H1 (cell line): ENCODE data around the gene EEIG1. TPM values are rescaled to one million over a fixed set of nuclear protein-coding genes. Genes with fewer than 3 reads are reported as not detected.

Experiments used
- CTCF ChIA-PET: fragments of 300-600 bp; sonication (Branson Sonifier 250); formaldehyde crosslinking; loops from one replicate; lab custom pipeline; 2021; ENCODE audit not compliant: partially characterized antibody; lab: Charles Lee
- POLR2A ChIA-PET: fragments of 300-600 bp; sonication (Branson Sonifier 250); formaldehyde crosslinking; loops from one replicate; lab custom pipeline; 2021; ENCODE audit warnings: inconsistent platforms; ENCODE audit not compliant: partially characterized antibody; lab: Charles Lee
- DNase-seq, 2 experiments: peaks; one replicate each; pipeline versions ENCODE4 v3.0.0 to v3.0.0-alpha.2; 2010 to 2022; ENCODE audit warnings: low spot score in 2 of 2, low read depth in 1 of 2, mixed read lengths in 1 of 2
- FAIRE-seq: peaks from 2 replicates; lab custom pipeline; 2011; peaks lifted over from hg19 to GRCh38; lab: Jason Lieb, UNC
- H2AFZ ChIP-seq: 2 replicates; pipeline ENCODE4 v1.8.1; 2012; ENCODE audit warnings: low read length, inconsistent platforms
- H2AK5ac ChIP-seq: 2 replicates; pipeline ENCODE4 v1.6.1; 2013; ENCODE audit warnings: low read depth, low read length
- H2BK120ac ChIP-seq: replicated peaks from 2 replicates; pipeline ENCODE3; 2013; ENCODE audit warnings: low read depth, low read length, inconsistent platforms
- H2BK12ac ChIP-seq: 2 replicates; pipeline ENCODE4 v1.6.1; 2013; ENCODE audit warnings: low read depth, low read length
- H2BK15ac ChIP-seq: 2 replicates; pipeline ENCODE4 v1.6.1; 2013; ENCODE audit warnings: low read length
- H2BK20ac ChIP-seq: 2 replicates; pipeline ENCODE4 v1.6.1; 2013; ENCODE audit warnings: low read length
- H2BK5ac ChIP-seq: 2 replicates; pipeline ENCODE4 v1.6.1; 2013; ENCODE audit warnings: low read depth, low read length
- H3K14ac ChIP-seq: 2 replicates; pipeline ENCODE4 v1.6.1; 2013; ENCODE audit warnings: inconsistent platforms; ENCODE audit not compliant: insufficient read length
- H3K18ac ChIP-seq: 2 replicates; pipeline ENCODE4 v1.6.1; 2013; ENCODE audit warnings: low read length; ENCODE audit errors: extremely low read depth
- H3K23ac ChIP-seq: 2 replicates; pipeline ENCODE4 v1.6.1; 2013; ENCODE audit warnings: inconsistent platforms; ENCODE audit not compliant: insufficient read length
- H3K23me2 ChIP-seq: 2 replicates; pipeline ENCODE4 v1.6.1; 2013; ENCODE audit warnings: low read depth, low read length
- H3K27ac ChIP-seq: 2 replicates; pipeline ENCODE4 v1.6.1; 2011; ENCODE audit warnings: low read depth, low read length, inconsistent platforms
- H3K27me3 ChIP-seq, 4 experiments: replicated peaks in 1 of 4; 1 replicate in 1 of 4; 2 replicates in 3 of 4; pipeline versions ENCODE4 v1.6.1 to v1.8.1; 2011 to 2013; ENCODE audit warnings: low read length in 3 of 4, mild to moderate bottlenecking in 3 of 4, inconsistent platforms in 2 of 4, mixed read lengths in 2 of 4, moderate library complexity in 1 of 4; ENCODE audit not compliant: control insufficient read depth in 3 of 4, insufficient read depth in 3 of 4; ENCODE audit errors: extremely low read depth in 1 of 4
- H3K36me3 ChIP-seq, 4 experiments: 2 replicates each; pipeline versions ENCODE4 v1.6.1 to v1.8.1; 2011 to 2013; ENCODE audit warnings: mild to moderate bottlenecking in 4 of 4, low read length in 3 of 4, moderate library complexity in 2 of 4, control low read depth in 1 of 4, inconsistent platforms in 1 of 4; ENCODE audit not compliant: insufficient read depth in 4 of 4, control insufficient read depth in 2 of 4
- H3K4ac ChIP-seq: replicated peaks from 2 replicates; pipeline ENCODE3; 2013; ENCODE audit warnings: low read length, low read depth, mixed read lengths, inconsistent platforms; ENCODE audit not compliant: insufficient read length
- H3K4me1 ChIP-seq, 4 experiments: replicated peaks in 1 of 4; 1 replicate in 1 of 4; 2 replicates in 3 of 4; pipeline versions ENCODE4 v1.6.1 to v1.8.1; 2011 to 2013; ENCODE audit warnings: low read length in 3 of 4, inconsistent platforms in 2 of 4, mixed read lengths in 1 of 4; ENCODE audit not compliant: insufficient read depth in 4 of 4, control insufficient read depth in 3 of 4
- H3K4me2 ChIP-seq, 2 experiments: 2 replicates each; pipeline versions ENCODE4 v1.6.1 to v1.8.1; 2011 to 2013; ENCODE audit warnings: low read depth in 2 of 2, low read length in 2 of 2, control low read depth in 1 of 2, inconsistent platforms in 1 of 2, mild to moderate bottlenecking in 1 of 2; ENCODE audit not compliant: insufficient read depth in 1 of 2
- H3K4me3 ChIP-seq, 4 experiments: fragments of 200-600, 300-600 bp in 1 of 4; sonication (generic), shearing (Covaris generic), sonication (Bioruptor Twin) in 1 of 4; 2 replicates each; pipeline versions ENCODE4 v1.5.1 to v1.8.1; 2011 to 2016; ENCODE audit warnings: low read length in 4 of 4, low read depth in 3 of 4, control low read depth in 2 of 4, inconsistent platforms in 2 of 4, mild to moderate bottlenecking in 2 of 4, mixed read lengths in 1 of 4, moderate library complexity in 1 of 4; ENCODE audit not compliant: insufficient read depth in 2 of 4; ENCODE audit errors: extremely low read depth in 1 of 4
- H3K56ac ChIP-seq: replicated peaks from 2 replicates; pipeline ENCODE3; 2013; ENCODE audit warnings: low read depth, mild to moderate bottlenecking, mixed read lengths, low read length, inconsistent platforms; ENCODE audit not compliant: insufficient read length
- H3K79me1 ChIP-seq: 2 replicates; pipeline ENCODE4 v1.6.1; 2013; ENCODE audit warnings: low read depth, low read length, control low read depth
- H3K79me2 ChIP-seq, 2 experiments: 2 replicates each; pipeline versions ENCODE4 v1.6.1 to v1.8.1; 2012 to 2013; ENCODE audit warnings: low read length in 2 of 2, mild to moderate bottlenecking in 2 of 2, inconsistent platforms in 1 of 2; ENCODE audit not compliant: insufficient read depth in 2 of 2, control insufficient read depth in 1 of 2
- H3K9ac ChIP-seq, 4 experiments: replicated peaks in 1 of 4; 1 replicate in 1 of 4; 2 replicates in 3 of 4; pipeline versions ENCODE4 v1.6.1 to v1.8.1; 2011 to 2013; ENCODE audit warnings: low read depth in 3 of 4, low read length in 3 of 4, control low read depth in 2 of 4, mild to moderate bottlenecking in 2 of 4, moderate library complexity in 2 of 4, inconsistent platforms in 1 of 4; ENCODE audit errors: extremely low read depth in 1 of 4
- H3K9me3 ChIP-seq, 2 experiments: 2 replicates each; pipeline versions ENCODE4 v1.6.1 to v1.8.1; 2012 to 2013; ENCODE audit warnings: mild to moderate bottlenecking in 2 of 2, moderate library complexity in 2 of 2, control low read depth in 1 of 2, inconsistent platforms in 1 of 2, low read depth in 1 of 2, low read length in 1 of 2, mixed read lengths in 1 of 2; ENCODE audit not compliant: insufficient read depth in 2 of 2
- H4K20me1 ChIP-seq, 2 experiments: replicated peaks in 1 of 2; 2 replicates each; pipeline versions ENCODE3 to v1.8.1; 2011 to 2013; ENCODE audit warnings: inconsistent platforms in 2 of 2, low read length in 2 of 2, mild to moderate bottlenecking in 1 of 2; ENCODE audit not compliant: insufficient read depth in 2 of 2, control insufficient read depth in 1 of 2
- H4K5ac ChIP-seq: 2 replicates; pipeline ENCODE4 v1.6.1; 2013; ENCODE audit warnings: low read length, low read depth, mixed read lengths, inconsistent platforms; ENCODE audit not compliant: insufficient read length
- H4K8ac ChIP-seq: 2 replicates; pipeline ENCODE4 v1.8.0; 2013; ENCODE audit warnings: mild to moderate bottlenecking, moderate library complexity, low read length, inconsistent platforms; ENCODE audit not compliant: insufficient read depth; ENCODE audit errors: extremely low read depth
- H4K91ac ChIP-seq: replicated peaks from 2 replicates; pipeline ENCODE3; 2013; ENCODE audit warnings: low read length, mixed read lengths, inconsistent platforms; ENCODE audit not compliant: insufficient read length
- HDAC2 ChIP-seq, 2 experiments: fragments of 300-600 bp in 1 of 2; sonication (generic) in 1 of 2; IDR thresholded peaks; 2 replicates each; pipeline ENCODE4 v1.6.1; 2011 to 2012; ENCODE audit warnings: low read depth in 2 of 2, low read length in 2 of 2, mild to moderate bottlenecking in 2 of 2, moderate library complexity in 2 of 2, borderline replicate concordance in 1 of 2, inconsistent platforms in 1 of 2
- JUND ChIP-seq: IDR thresholded peaks from 2 replicates; pipeline ENCODE4 v1.6.1; 2011; ENCODE audit warnings: mild to moderate bottlenecking, improper control_type of control experiment, low read length
- POLR2AphosphoS5 ChIP-seq: IDR thresholded peaks from 2 replicates; pipeline ENCODE4 v1.6.1; 2011; ENCODE audit warnings: low read depth, low read length
- RNF2 ChIP-seq: fragments of 200-900, 300-1000 bp; sonication (generic); IDR thresholded peaks from 2 replicates; pipeline ENCODE4 v1.7.1; 2016; ENCODE audit warnings: borderline replicate concordance, low read depth, mild to moderate bottlenecking, antibody characterized with exemption, low read length; ENCODE audit not compliant: poor library complexity, severe bottlenecking; ENCODE audit errors: missing control alignments
- TEAD4 ChIP-seq: IDR thresholded peaks from 2 replicates; pipeline ENCODE4 v1.6.1; 2012; ENCODE audit warnings: low read depth, low read length, inconsistent platforms, mixed read lengths
- WGBS, 2 experiments: shearing (Covaris generic) in 1 of 2; methylation state at CpG; one replicate each; pipeline versions ENCODE4 v1.1.6 to v1.1.7; 2013 to 2015; ENCODE audit warnings: low lambda C conversion rate in 2 of 2, mixed read lengths in 2 of 2, inconsistent platforms in 1 of 2, low coverage in 1 of 2, missing lambda C conversion rate in 1 of 2; ENCODE audit not compliant: insufficient replicate concordance in 2 of 2, insufficient coverage in 1 of 2, insufficient read length in 1 of 2; ENCODE audit errors: extremely low coverage in 1 of 2, missing lambda C conversion rate in 1 of 2; 5-methylcytosine and 5-hydroxymethylcytosine counted together
- polyA plus RNA-seq, 7 experiments: library from polyadenylated mRNA; depleted of rRNA in 3 of 7; stranded (reverse) in 5 of 7; unstranded in 2 of 7; fragments of >200 nt in 5 of 7; fragments of 200-250 nt in 2 of 7; gene quantifications; 1 replicate in 5 of 7; 2 replicates in 1 of 7; 4 replicates in 1 of 7; pipeline versions ENCODE4 v1.2.1 to v1.2.3, GENCODE V29; 2011 to 2013; ENCODE audit warnings: missing spikeins in 2 of 7, mixed read lengths in 2 of 7
- total RNA-seq: library from RNA; stranded (reverse); fragmentation: NEBNext Ultra II Directional; extraction: Animal tissue kit (Norgen Biotek cat#: 25700); gene quantifications from 2 replicates; pipeline ENCODE4 v1.2.1, GENCODE V29; 2021

Gene EEIG1
- total and polyA plus RNA-seq, 2 of the 8 experiments (the other 6 are each of a cell fraction or from before 2014, with no cell fraction given): 29.8 to 50.8 TPM

GRCh38 chr9:127974001-127974768 lies 6.6 kb downstream of the EEIG1 start:
- no peak overlapping the region for H4K5ac ChIP-seq
- peak overlapping the region; percentile 92; the same call in 1 of the 2 replicates for H2BK15ac ChIP-seq
- TF ChIP-seq HDAC2 (IDR thresholded peaks at IDR 0.05; ENCODE audit: borderline replicate concordance in 1 of 2, low read depth in 2 of 2, low read length in 2 of 2): no peak
- 0 out of 2 replicates have a peak, but pooled peaks have one; percentile 15 for TF ChIP-seq POLR2AphosphoS5
- no peak for TF ChIP-seq JUND
- no peak for TF ChIP-seq TEAD4
- TF ChIP-seq RNF2: no peak
- TF ChIP-seq, all 59 proteins: peak for 1
- no peak overlapping the region for H3K14ac ChIP-seq
- peak overlapping the region; percentile 47; the same call in 1 of the 2 replicates for H2AK5ac ChIP-seq
- no peaks in the 10 kb centered on the region for H3K9me3 ChIP-seq
- H2BK12ac ChIP-seq: 0 out of 2 replicates have a peak overlapping the region, but pooled peaks have one; percentile 27
- H3K9ac ChIP-seq: no peak overlapping the region
- no peaks in the 10 kb centered on the region for H3K36me3 ChIP-seq
- peaks cover 5% of the 10 kb centered on the region; the same call in 1 of the 2 replicates for H3K23me2 ChIP-seq
- no peak overlapping the region for H3K4ac ChIP-seq
- H2BK5ac ChIP-seq: peak overlapping the region; percentile 78; the same call in 1 of the 2 replicates
- no peak overlapping the region for H3K56ac ChIP-seq
- DNase-seq (no peak), FAIRE-seq (no peak)
- no peak overlapping the region for H2BK20ac ChIP-seq
- peaks cover 4 to 63% (median 51%) of the 10 kb centered on the region in 4 experiments for H3K4me1 ChIP-seq
- peaks cover 66 to 69% of the 10 kb centered on the region in 2 experiments for H4K20me1 ChIP-seq
- ChIA-PET POLR2A (interaction anchor here (0.9 to 1.3 kb wide), 3 partner anchors 12 to 31 kb away, joined by 3 to 4 read pairs (median 3); no protein-coding TSS in a partner anchor), CTCF (interaction anchor here (0.7 to 7.6 kb wide), 12 partner anchors 9 to 150 kb away, joined by 3 to 55 read pairs (median 4); no protein-coding TSS in a partner anchor)
- no peak overlapping the region for H3K18ac ChIP-seq
- H4K8ac ChIP-seq: no peak overlapping the region
- no peaks in the 10 kb centered on the region for H3K27me3 ChIP-seq
- H3K23ac ChIP-seq: no peak overlapping the region
- peaks cover 22 to 99% of the 10 kb centered on the region in 2 experiments for H3K79me2 ChIP-seq
- H3K27ac ChIP-seq: no peak overlapping the region
- H2BK120ac ChIP-seq: no peak overlapping the region
- WGBS, 2 experiments: 79% methylated on average over 12 of the region's 12 CpGs; no CpG with 5 or more reads in 1 of the 2 experiments
- H3K4me2 ChIP-seq: no peak overlapping the region
- H3K4me3 ChIP-seq: no peak overlapping the region
- no peak overlapping the region for H4K91ac ChIP-seq
- H3K79me1 ChIP-seq: peaks cover 62% of the 10 kb centered on the region
- H2AFZ ChIP-seq: no peak overlapping the region
